Esophagus muscularis mucosa (tissue), 4 donors: ENCODE data around the gene KRT75.

Experiments used
- CTCF ChIP-seq, 3 experiments: fragments of 200-600 bp in 2 of 3; fragments of 450-650 bp in 1 of 3; sonication (generic) in 2 of 3; IDR thresholded peaks; one replicate each; pipeline ENCODE4 v1.5.1; 2017 to 2019; ENCODE audit warnings: antibody characterized with exemption in 3 of 3, mild to moderate bottlenecking in 2 of 3, moderate library complexity in 1 of 3
- EP300 ChIP-seq: sonication (generic); formaldehyde crosslinking; IDR thresholded peaks from one replicate; pipeline ENCODE4 v1.6.1; 2017; ENCODE audit warnings: antibody characterized with exemption
- POLR2A ChIP-seq: fragments of 450-650 bp; IDR thresholded peaks from one replicate; pipeline ENCODE4 v1.6.1; 2017; ENCODE audit warnings: antibody characterized with exemption, moderate library complexity, mild to moderate bottlenecking, low read depth
- POLR2AphosphoS5 ChIP-seq, 2 donors: sonication (generic); formaldehyde crosslinking; IDR thresholded peaks; one replicate each; pipeline ENCODE4 v1.6.1; 2017; ENCODE audit warnings: antibody characterized with exemption in 2 of 2

DNA sequence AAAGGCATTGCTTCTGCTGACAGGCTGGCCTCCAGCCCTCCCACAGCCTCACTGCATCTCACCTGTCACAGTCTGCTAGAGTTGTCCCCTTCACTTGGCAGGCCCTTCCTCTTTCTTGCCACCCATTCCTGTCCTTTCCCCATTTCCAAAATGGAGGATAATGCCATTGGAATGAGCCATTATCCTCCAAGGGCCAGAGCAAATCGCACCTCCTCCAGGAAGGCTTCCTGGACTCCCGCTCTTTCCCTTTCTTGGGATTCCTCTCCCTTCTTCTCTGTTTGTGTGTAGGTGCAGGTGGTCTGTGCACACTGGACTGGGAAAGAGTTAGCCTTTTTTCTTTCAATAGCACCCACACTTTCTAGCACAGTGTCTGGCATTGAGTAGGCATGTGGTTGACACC lies 31.8 kb downstream of the KRT75 start:
- no peak for TF ChIP-seq CTCF (IDR thresholded peaks at IDR 0.05)
- TF ChIP-seq EP300, result no peak
- TF ChIP-seq POLR2A, result no peak
- no peak for TF ChIP-seq POLR2AphosphoS5 (IDR thresholded peaks at IDR 0.05)
